GM12873 (cell line): Measurements from ENCODE around the gene ITIH3.

Source experiments
- TF ChIP-seq, protein P1 (sequence below): IDR thresholded peaks from 2 replicates; pipeline ENCODE4 v1.5.1; 2012; ENCODE audit warnings: low read depth, mild to moderate bottlenecking, moderate library complexity, low read length, control low read depth; ENCODE audit not compliant: insufficient read depth; ENCODE audit errors: missing control alignments

The ITIH3 gene

DNA sequence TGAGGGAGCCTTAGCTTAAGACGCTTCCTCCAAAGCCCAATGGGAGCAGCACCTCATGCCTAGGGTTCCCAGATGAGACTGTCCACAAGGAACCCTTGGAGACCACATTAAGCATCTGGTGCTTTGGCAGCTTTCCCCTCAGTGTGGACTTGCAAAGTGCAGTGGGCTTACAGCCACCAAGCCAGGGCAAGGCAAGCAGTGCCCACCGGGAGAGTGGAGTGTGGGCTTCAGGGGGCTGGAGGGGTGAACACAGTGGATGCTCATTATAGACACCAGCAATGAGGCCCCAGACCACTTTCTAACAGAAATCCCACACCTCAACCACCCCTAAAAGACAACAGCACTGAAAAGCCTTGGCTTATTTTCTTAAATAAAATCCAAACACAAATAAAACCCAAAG is 49.3 kb downstream of the ITIH3 start:
- TF ChIP-seq, protein P1, sequence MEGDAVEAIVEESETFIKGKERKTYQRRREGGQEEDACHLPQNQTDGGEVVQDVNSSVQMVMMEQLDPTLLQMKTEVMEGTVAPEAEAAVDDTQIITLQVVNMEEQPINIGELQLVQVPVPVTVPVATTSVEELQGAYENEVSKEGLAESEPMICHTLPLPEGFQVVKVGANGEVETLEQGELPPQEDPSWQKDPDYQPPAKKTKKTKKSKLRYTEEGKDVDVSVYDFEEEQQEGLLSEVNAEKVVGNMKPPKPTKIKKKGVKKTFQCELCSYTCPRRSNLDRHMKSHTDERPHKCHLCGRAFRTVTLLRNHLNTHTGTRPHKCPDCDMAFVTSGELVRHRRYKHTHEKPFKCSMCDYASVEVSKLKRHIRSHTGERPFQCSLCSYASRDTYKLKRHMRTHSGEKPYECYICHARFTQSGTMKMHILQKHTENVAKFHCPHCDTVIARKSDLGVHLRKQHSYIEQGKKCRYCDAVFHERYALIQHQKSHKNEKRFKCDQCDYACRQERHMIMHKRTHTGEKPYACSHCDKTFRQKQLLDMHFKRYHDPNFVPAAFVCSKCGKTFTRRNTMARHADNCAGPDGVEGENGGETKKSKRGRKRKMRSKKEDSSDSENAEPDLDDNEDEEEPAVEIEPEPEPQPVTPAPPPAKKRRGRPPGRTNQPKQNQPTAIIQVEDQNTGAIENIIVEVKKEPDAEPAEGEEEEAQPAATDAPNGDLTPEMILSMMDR: no peak

DNA sequence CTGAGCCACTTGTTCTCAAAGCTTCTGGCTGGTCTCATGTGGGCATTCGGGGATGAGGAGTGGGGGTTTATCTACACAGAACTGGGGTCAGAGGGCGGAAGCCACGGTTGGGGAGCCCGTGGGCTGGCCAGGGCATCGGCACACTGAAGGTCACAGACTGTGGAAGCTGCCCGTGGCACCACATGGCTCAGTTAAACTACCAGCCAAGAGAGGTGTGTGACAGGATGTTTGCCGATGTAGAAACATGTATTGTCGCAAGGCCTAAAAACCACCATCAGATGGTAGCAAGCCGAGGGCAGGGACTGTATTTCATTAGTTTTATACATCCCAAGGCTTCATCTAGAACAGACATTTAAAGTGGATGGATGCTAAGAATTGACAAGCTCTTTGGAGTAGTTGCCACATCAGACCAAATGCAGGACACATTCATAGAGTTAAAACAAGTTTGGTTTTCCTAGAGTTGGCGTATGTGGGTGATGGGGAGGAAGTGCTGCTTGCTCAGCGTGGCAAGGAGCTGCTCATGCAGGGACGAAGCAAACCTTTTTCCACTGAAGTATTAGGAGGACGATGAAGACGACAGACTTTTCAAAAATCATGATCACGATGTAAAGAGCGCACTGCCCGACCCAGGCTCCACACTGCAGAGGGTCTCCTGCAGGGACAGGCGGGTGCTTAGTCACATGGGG is 49.8 kb downstream of the ITIH3 start:
- TF ChIP-seq, protein P1: no peak

DNA sequence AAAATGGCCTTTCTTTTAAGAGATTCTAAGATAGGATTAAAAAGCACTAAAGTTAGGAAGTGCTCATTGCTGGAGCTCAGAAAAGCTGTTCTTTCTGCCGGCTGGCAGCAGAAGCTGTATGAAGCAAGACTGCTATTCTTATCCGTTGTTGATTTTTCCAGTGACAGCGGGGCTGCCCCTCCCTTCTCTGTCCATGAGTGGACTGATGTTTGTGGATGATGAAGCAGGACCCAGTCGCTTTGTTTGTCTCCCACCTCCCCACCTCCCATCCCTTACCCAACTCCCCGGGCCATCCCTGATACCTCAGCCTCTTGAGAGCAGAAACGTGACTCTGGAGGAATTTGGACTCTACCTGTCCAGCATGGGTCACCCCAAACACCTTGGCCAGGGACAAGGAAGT is 50.6 kb downstream of the ITIH3 start:
- TF ChIP-seq, protein P1: no peak

DNA sequence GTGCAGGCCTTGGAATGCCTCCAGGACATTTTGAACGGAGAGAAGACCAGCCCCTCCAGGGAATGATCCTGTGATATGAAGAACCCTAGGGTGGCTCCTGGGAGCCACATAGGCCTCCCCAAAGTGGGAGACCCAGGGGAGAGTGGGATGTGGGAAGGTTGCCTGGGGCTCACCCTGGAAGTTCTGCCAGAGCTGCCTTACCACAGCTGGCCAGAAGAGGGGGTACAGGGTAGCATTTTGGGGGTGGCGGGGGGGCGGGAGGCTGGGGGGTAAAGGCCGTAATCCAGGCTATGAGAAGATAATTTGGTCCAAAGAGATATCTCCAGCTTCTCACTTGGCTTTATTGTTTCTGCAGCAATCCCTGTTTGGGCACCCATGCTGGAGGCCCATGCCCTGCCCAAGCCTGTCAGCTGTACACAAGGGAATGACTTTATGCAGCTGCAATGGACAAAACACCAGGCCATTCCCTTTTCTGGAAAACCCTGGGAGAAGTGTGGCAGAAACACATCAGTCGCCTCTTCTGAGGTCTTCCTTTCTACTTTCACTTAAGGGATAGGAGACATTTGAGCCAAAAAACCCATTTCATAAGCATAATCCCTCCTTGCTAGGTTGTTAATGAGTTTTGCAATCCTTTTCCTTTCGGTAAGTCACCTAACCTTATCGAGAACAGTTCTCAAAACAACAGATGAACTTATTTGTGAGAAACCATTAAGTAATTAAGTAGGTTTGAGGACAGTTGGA is 51.3 kb downstream of the ITIH3 start:
- TF ChIP-seq, protein P1: peak; percentile 50

DNA sequence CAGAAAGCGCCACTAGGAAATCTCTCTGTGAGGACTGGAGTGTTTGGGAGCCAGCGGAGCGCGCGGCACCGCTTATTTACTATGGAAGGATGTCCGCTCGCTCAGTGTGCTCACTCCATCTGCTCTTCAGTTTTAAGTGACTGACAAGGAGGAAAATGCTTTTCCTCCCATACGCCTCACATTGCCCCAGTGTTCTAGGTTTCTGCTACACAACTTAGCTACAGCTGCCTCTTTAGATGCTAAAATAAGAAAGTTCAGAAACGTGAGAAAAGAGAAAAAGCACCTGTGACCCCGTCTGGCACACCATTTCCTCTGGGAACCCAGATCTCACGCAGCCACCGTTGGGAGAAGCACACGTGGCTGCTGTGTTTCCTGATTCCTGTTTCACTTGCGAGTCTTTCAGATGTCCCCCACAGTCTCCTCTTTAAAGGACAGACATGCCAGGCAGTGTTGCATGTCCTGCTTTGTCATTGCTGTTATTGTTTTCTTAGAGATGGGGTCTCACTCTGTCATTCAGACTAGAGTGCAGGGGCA is 51.9 kb downstream of the ITIH3 start:
- TF ChIP-seq, protein P1: no peak

DNA sequence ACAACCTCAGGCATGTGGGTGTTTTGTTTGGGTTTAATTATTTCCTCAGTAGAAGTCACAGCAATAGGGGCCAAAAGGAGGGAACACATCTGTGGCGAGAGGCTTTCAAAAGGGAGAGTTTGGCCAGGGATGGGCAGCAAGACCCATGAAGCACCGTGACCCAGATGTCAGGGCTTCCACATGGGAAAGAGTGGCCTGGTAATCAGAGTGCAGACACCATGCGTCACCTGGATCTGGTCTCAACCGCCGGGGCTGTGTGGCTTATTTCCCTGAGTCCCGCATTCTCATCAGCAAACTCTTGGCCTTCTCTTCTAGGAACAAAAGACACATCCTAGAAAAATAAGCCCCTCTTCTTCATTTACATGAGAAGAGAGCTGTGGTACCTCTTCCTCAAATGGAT is 52.6 kb downstream of the ITIH3 start:
- TF ChIP-seq, protein P1: no peak

DNA sequence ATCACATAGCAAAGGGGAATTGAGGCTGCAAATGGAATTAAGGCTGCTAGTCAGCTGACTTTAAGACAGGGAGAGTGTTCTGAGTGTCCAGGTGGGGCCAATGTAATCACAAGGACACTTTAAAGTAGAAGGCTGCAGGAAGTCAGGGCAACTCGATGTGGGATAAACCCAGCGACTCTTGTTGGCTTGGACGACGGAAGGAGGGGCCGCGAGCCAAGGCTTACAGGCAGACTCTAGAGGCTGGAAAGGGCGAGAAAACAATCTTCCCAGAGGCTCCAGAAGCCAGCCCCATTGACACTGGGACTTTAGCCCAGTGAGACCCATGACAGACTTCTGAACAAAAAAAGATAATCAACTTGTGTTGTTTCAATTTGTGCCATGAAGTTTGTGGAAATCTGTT is 53.1 kb downstream of the ITIH3 start:
- TF ChIP-seq, protein P1: no peak
